CD8-positive, alpha-beta memory T cell (primary cell): ENCODE data around the gene EZH2. TPM values are rescaled to one million over a fixed set of nuclear protein-coding genes. Genes with fewer than 3 reads are reported as not detected.

Source experiments
- CTCF ChIA-PET: fragments of 350-600 bp; sonication (Branson Sonifier 250); formaldehyde crosslinking; loops from one replicate; lab custom pipeline; 2021; ENCODE audit warnings: antibody characterized with exemption; lab: Charles Lee
- POLR2A ChIA-PET: fragments of 350-600 bp; sonication (Branson Sonifier 250); formaldehyde crosslinking; loops from one replicate; lab custom pipeline; 2021; ENCODE audit warnings: antibody characterized with exemption; lab: Charles Lee
- DNase-seq, 5 donors: peaks; one replicate each; pipeline versions ENCODE4 v3.0.0 to v3.0.0-alpha.2; 2020 to 2022; ENCODE audit warnings: mixed read lengths in 1 of 5
- H3K27ac ChIP-seq: one replicate; pipeline ENCODE4 v1.7.0; 2013; ENCODE audit warnings: low read depth, mild to moderate bottlenecking, low read length, moderate library complexity
- H3K27me3 ChIP-seq: 2 replicates; pipeline ENCODE4 v1.7.0; 2013; ENCODE audit warnings: low read length, mild to moderate bottlenecking; ENCODE audit not compliant: insufficient read depth, poor library complexity, severe bottlenecking
- H3K36me3 ChIP-seq: 2 replicates; pipeline ENCODE4 v1.7.0; 2013; ENCODE audit warnings: mild to moderate bottlenecking, low read length, moderate library complexity; ENCODE audit not compliant: insufficient read depth
- H3K4me1 ChIP-seq: 2 replicates; pipeline ENCODE4 v1.7.0; 2013; ENCODE audit warnings: mild to moderate bottlenecking, low read length, moderate library complexity; ENCODE audit not compliant: insufficient read depth
- H3K4me3 ChIP-seq: 2 replicates; pipeline ENCODE4 v1.7.0; 2013; ENCODE audit warnings: mild to moderate bottlenecking, low read length
- H3K9me3 ChIP-seq: 2 replicates; pipeline ENCODE4 v1.7.0; 2013; ENCODE audit warnings: mild to moderate bottlenecking, low read length
- H3K27ac Mint-ChIP-seq, 8 donors: one replicate each; pipeline ENCODE4 v1.8.0; 2020 to 2021; ENCODE audit warnings: mixed read lengths in 8 of 8, mild to moderate bottlenecking in 6 of 8, inconsistent platforms in 3 of 8, moderate library complexity in 3 of 8
- H3K27me3 Mint-ChIP-seq, 2 donors: one replicate each; pipeline ENCODE4 v1.8.0; 2020 to 2021; ENCODE audit warnings: mixed read lengths in 2 of 2, mild to moderate bottlenecking in 1 of 2, moderate library complexity in 1 of 2
- H3K36me3 Mint-ChIP-seq, 3 donors: one replicate each; pipeline ENCODE4 v1.8.0; 2020 to 2021; ENCODE audit warnings: mixed read lengths in 3 of 3, inconsistent platforms in 1 of 3, mild to moderate bottlenecking in 1 of 3
- H3K4me1 Mint-ChIP-seq, 3 donors: one replicate each; pipeline ENCODE4 v1.8.0; 2020 to 2021; ENCODE audit warnings: mixed read lengths in 3 of 3, inconsistent platforms in 1 of 3, mild to moderate bottlenecking in 1 of 3
- H3K4me3 Mint-ChIP-seq, 7 donors: one replicate each; pipeline ENCODE4 v1.8.0; 2020 to 2021; ENCODE audit warnings: mixed read lengths in 7 of 7, mild to moderate bottlenecking in 6 of 7, moderate library complexity in 4 of 7, inconsistent platforms in 2 of 7
- H3K9me3 Mint-ChIP-seq, 5 donors: one replicate each; pipeline ENCODE4 v1.8.0; 2020 to 2022; ENCODE audit warnings: mixed read lengths in 5 of 5, mild to moderate bottlenecking in 3 of 5, moderate library complexity in 2 of 5, inconsistent platforms in 1 of 5
- polyA plus RNA-seq: library from polyadenylated mRNA; unstranded; fragments of 300-500 nt; fragmentation: Illumina TruSeq; gene quantifications from one replicate; pipeline ENCODE4 v1.2.3, GENCODE V29; 2021
- total RNA-seq, 2 experiments: library from RNA; stranded (reverse); gene quantifications; one replicate each; pipeline ENCODE4 v1.2.3, GENCODE V29; 2021

EZH2 gene
- total and polyA plus RNA-seq, 3 experiments from 2014 or later, result 4.8 to 125 (median 123) TPM

DNA sequence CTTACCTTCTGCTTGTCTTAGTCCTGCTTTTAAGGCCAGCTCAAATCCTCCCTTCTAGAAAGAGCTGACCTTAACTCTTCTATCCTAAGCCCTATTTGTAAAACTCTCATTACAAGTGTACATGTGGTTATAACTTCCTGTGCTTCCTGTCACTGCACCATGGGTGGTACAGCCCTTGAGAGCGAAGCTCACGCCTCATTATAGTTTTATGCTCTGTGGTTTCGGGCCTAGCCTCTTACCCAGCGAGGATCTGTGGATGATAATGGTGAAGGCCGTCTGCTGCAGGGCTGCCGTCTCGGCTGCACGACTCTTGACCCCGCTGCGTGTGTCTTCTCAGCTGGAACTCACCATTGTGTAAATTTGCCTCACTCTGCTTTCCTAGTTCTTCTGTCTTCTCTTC is 110.8 kb downstream of the EZH2 start:
- no peaks in the 10 kb centered on the region for H3K27me3 ChIP-seq
- Mint-ChIP-seq H3K4me1 (peaks cover 34 to 47% (median 40%) of the 10 kb centered on the region in 3 donors), H3K27ac (peak overlapping the region; percentile 57 to 98 (median 86)), H3K9me3 (no peaks in the 10 kb centered on the region), H3K36me3 (peaks cover 0 to 62% (median 8%) of the 10 kb centered on the region in 3 donors), H3K4me3 (peak overlapping the region in 6 of 7 donors; percentile 42 to 63 (median 44)), H3K27me3 (no peaks in the 10 kb centered on the region)
- H3K9me3 ChIP-seq, result no peaks in the 10 kb centered on the region
- ChIA-PET POLR2A (interaction anchor here (1.1 kb wide), 1 partner anchor 75 kb away, joined by 3 read pairs; no protein-coding TSS in a partner anchor), CTCF (interaction anchor here (0.6 to 1.7 kb wide), 3 partner anchors 9 to 199 kb away, joined by 3 to 5 read pairs (median 3); no protein-coding TSS in a partner anchor)
- H3K4me3 ChIP-seq, result no peak overlapping the region
- DNase-seq, result peak; percentile 6 to 52 (median 40)
- no peak overlapping the region for H3K27ac ChIP-seq
- H3K4me1 ChIP-seq, result peaks cover 23% of the 10 kb centered on the region
- H3K36me3 ChIP-seq, result no peaks in the 10 kb centered on the region

DNA sequence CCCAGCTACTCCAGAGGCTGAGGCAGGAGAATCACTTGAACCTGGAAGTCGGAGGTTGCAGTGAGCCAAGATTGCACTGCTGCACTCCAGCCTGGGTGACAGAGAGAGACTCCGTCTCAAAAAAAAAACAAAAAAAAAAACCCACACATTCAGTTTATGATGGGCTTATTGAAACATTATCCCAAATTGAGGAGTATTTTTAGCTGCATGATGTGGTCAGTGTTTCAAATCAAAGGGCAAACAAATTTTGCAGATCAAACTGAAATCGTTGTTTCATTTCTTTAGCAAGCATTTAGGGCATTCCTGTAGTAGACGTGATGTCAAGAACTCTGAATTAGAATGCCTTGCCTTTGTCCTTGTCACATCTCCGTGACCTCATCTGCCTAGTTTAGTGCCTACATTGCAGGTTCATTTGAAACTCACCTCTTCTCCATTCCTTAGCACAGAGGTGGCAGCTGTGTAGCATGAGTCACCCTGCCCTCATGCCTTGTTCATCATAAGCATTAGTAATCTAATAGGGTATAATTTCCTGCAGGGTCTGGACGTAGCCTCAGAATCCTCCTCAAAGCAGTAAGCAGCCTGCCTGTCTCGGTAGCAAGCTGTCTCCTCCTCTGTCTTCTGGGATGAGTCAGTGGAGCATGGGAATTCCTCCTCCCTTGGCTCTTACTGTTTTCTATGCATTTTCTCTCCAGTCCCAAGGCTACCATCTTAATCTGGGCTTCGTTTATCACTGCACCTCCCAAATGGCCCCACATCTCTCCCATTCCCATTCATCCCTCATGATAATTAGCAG is 111.6 kb downstream of the EZH2 start:
- Mint-ChIP-seq H3K36me3 (peaks cover 0 to 64% (median 9%) of the 10 kb centered on the region in 3 donors), H3K27ac (peak overlapping the region; percentile 43 to 98 (median 83)), H3K4me3 (peak overlapping the region in 5 of 7 donors; percentile 36 to 63 (median 43)), H3K9me3 (no peaks in the 10 kb centered on the region), H3K27me3 (peaks cover 0 to 2% of the 10 kb centered on the region in 2 donors), H3K4me1 (peaks cover 33 to 46% (median 39%) of the 10 kb centered on the region in 3 donors)
- peaks cover 23% of the 10 kb centered on the region for H3K4me1 ChIP-seq
- ChIA-PET CTCF (no interaction called here), POLR2A (interaction anchor here (1.1 kb wide), 1 partner anchor 74 kb away, joined by 3 read pairs; no protein-coding TSS in a partner anchor)
- DNase-seq, result no peak
- H3K4me3 ChIP-seq, result no peak overlapping the region
- no peaks in the 10 kb centered on the region for H3K9me3 ChIP-seq
- H3K36me3 ChIP-seq, result peaks cover 5% of the 10 kb centered on the region
- H3K27ac ChIP-seq, result no peak overlapping the region
- no peaks in the 10 kb centered on the region for H3K27me3 ChIP-seq

DNA sequence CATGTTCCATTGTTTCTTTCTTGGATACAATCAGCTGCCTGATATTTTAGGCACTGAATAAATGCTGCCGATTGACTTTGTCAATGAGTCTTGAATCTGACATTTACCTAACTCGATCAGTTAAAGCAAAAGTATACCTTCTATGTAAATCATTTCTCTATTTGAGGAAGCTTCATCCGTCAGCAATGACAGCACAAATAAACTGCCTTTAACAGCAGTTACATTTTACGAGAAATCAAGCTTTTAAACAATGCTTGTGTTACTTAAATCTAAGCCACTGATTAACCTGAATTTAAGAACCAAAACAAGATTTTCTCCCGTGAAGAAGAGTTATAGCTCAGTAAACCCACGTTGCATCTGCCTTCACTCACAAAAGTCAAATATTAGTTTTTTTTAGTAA is 114.1 kb downstream of the EZH2 start:
- CTCF ChIA-PET, result no interaction called here
- DNase-seq, result no peak
- no peaks in the 10 kb centered on the region for H3K27me3 ChIP-seq
- H3K36me3 ChIP-seq, result peaks cover 11% of the 10 kb centered on the region
- no peak overlapping the region for H3K4me3 Mint-ChIP-seq
- peaks cover 0 to 67% (median 7%) of the 10 kb centered on the region in 3 donors for H3K36me3 Mint-ChIP-seq
- peaks cover 23% of the 10 kb centered on the region for H3K4me1 ChIP-seq
- no peak overlapping the region for H3K4me3 ChIP-seq
- no peak overlapping the region for H3K27ac ChIP-seq
- no peak overlapping the region for H3K27ac Mint-ChIP-seq
- peaks cover 0 to 2% of the 10 kb centered on the region in 2 donors for H3K27me3 Mint-ChIP-seq
- POLR2A ChIA-PET, result no interaction called here
- peaks cover 24 to 32% (median 31%) of the 10 kb centered on the region in 3 donors for H3K4me1 Mint-ChIP-seq
- no peaks in the 10 kb centered on the region for H3K9me3 ChIP-seq
- H3K9me3 Mint-ChIP-seq, result no peaks in the 10 kb centered on the region

DNA sequence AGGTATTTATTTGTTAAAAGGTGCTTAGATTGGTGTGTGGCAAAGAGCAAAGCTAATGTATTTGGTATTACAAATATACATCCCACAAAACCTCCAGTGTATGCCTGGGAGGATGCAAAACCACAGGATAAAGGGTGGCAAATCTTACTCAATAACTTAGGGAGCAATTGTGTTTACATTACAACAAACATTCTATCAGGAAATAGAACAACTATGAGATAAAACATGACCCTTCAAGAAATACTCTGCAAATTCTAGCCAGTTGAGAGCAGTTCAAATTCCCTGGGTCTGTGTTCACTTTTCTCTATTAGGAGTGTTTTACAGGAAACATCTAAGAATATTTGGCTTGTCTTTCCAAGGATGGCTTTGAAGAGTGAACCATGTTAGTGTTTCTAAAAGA is 120.5 kb downstream of the EZH2 start:
- DNase-seq, result no peak
- Mint-ChIP-seq H3K4me3 (no peak overlapping the region), H3K4me1 (no peaks in the 10 kb centered on the region), H3K36me3 (peaks cover 0 to 76% (median 11%) of the 10 kb centered on the region in 3 donors), H3K27ac (peak overlapping the region in 4 of 8 donors; percentile 8 to 80 (median 57)), H3K9me3 (no peaks in the 10 kb centered on the region), H3K27me3 (peaks cover 0 to 2% of the 10 kb centered on the region in 2 donors)
- H3K4me1 ChIP-seq, result no peaks in the 10 kb centered on the region
- CTCF ChIA-PET, result interaction anchor here (1.8 kb wide), 1 partner anchor 11 kb away, joined by 5 read pairs; no protein-coding TSS in a partner anchor
- no peak overlapping the region for H3K4me3 ChIP-seq
- no peak overlapping the region for H3K27ac ChIP-seq
- POLR2A ChIA-PET, result no interaction called here
- H3K36me3 ChIP-seq, result peaks cover 36% of the 10 kb centered on the region
- H3K9me3 ChIP-seq, result no peaks in the 10 kb centered on the region
- H3K27me3 ChIP-seq, result no peaks in the 10 kb centered on the region

DNA sequence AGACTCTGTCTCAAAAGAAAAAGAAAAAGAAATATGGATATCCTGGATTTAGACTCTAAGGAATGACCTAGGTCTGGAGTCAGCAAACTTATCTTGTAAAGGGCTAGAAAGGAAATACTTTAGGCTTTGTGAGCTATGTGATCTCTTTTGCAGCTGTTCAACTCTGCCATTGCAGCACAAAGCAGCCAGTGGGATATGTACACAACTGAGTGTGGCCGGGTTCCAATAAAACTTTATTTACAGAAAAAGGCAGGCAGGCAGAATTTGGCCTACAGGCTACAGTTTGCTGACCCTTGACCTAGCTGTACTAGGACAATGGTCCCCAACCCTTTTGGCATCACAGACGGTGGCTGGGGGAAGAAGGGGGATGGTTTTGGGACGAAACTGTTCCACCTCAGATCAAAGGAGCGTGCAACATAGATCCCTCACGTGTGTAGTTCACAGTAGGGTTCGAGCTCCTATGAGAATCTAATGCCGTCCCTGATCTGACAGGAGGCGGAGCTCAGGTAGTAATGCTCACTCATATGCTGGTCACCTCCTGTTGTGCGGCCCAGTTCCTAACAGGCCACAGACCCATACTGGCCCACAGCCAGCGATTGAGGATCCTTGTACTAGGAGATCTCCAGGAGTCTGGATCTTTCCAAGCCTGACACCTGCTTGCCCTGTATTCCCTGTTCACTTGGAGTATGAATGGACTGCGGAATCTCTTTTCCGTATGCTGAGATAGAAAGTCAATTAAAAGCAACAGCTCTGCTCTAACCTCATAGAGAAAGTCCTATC is 122.4 kb downstream of the EZH2 start:
- H3K4me3 Mint-ChIP-seq, result no peak overlapping the region
- no peaks in the 10 kb centered on the region for H3K4me1 ChIP-seq
- peak overlapping the region in 3 of 8 donors; percentile 15 to 32 (median 23) for H3K27ac Mint-ChIP-seq
- ChIA-PET CTCF (no interaction called here), POLR2A (no interaction called here)
- DNase-seq, result no peak
- H3K27me3 ChIP-seq, result no peaks in the 10 kb centered on the region
- H3K36me3 ChIP-seq, result peaks cover 27% of the 10 kb centered on the region
- H3K4me1 Mint-ChIP-seq, result no peaks in the 10 kb centered on the region
- H3K4me3 ChIP-seq, result no peak overlapping the region
- H3K36me3 Mint-ChIP-seq, result peaks cover 3 to 79% (median 14%) of the 10 kb centered on the region in 3 donors
- H3K27me3 Mint-ChIP-seq, result no peaks in the 10 kb centered on the region
- no peak overlapping the region for H3K27ac ChIP-seq
- H3K9me3 Mint-ChIP-seq, result no peaks in the 10 kb centered on the region
- H3K9me3 ChIP-seq, result no peaks in the 10 kb centered on the region

Other genes with a start within 250 kb of the EZH2 start
- 10 to 100 TPM; 92.2 to 93.4 TPM for gene CUL1, start 185.4 kb downstream of the EZH2 start, total RNA-seq
- gene CUL1, start 185.4 kb downstream of the EZH2 start, polyA plus RNA-seq, result 58.3 TPM
- 10 to 100 TPM; 91.1 to 92.1 TPM for gene PDIA4, start 144.2 kb upstream of the EZH2 start, total RNA-seq
- gene PDIA4, start 144.2 kb upstream of the EZH2 start, polyA plus RNA-seq, result 113 TPM
- gene ZNF786, start 206.4 kb upstream of the EZH2 start, total RNA-seq, result 1 to 10 TPM; 8.5 to 9.2 TPM
- gene ZNF786, start 206.4 kb upstream of the EZH2 start, polyA plus RNA-seq, result 17.3 TPM
- 1 to 10 TPM; 1.4 to 1.8 TPM for gene ZNF425, start 242.0 kb upstream of the EZH2 start, total RNA-seq
- gene ZNF425, start 242.0 kb upstream of the EZH2 start, polyA plus RNA-seq, result 1.7 TPM